IPS DF 6.9 (cell line): ENCODE data around the gene ICE2.
"Not testable (repeated sequence)": the region's sequence is repeated elsewhere in the genome, so short reads cannot be mapped to it uniquely, and the experiment has no call there.

Experiments
- DNase-seq: peaks from one replicate; pipeline ENCODE4 v3.0.0-alpha.2; 2013; ENCODE audit warnings: low read depth, low spot score
- H3K27ac ChIP-seq: one replicate; pipeline ENCODE4 v1.5.1; 2013; ENCODE audit warnings: low read length, control low read depth
- H3K27me3 ChIP-seq: 2 replicates; pipeline ENCODE4 v1.6.1; 2013; ENCODE audit warnings: mild to moderate bottlenecking, low read length; ENCODE audit not compliant: control insufficient read depth, insufficient read depth
- H3K36me3 ChIP-seq: 2 replicates; pipeline ENCODE4 v1.6.1; 2013; ENCODE audit warnings: low read length; ENCODE audit not compliant: control insufficient read depth, insufficient read depth
- H3K4me1 ChIP-seq: 2 replicates; pipeline ENCODE4 v1.6.1; 2013; ENCODE audit warnings: low read length; ENCODE audit not compliant: control insufficient read depth, insufficient read depth
- H3K4me3 ChIP-seq: 2 replicates; pipeline ENCODE4 v1.5.1; 2013; ENCODE audit warnings: mild to moderate bottlenecking, low read length
- H3K9me3 ChIP-seq: 2 replicates; pipeline ENCODE4 v1.6.1; 2013; ENCODE audit warnings: low read length, inconsistent platforms; ENCODE audit not compliant: control insufficient read depth, insufficient read depth
- WGBS: extraction: QIAGEN DNeasy Blood & Tissue Kit; methylation state at CpG from one replicate; pipeline ENCODE4 v1.1.7; 2013; ENCODE audit warnings: mixed read lengths, missing lambda C conversion rate; ENCODE audit not compliant: insufficient read length, insufficient coverage; 5-methylcytosine and 5-hydroxymethylcytosine counted together

Gene ICE2

DNA sequence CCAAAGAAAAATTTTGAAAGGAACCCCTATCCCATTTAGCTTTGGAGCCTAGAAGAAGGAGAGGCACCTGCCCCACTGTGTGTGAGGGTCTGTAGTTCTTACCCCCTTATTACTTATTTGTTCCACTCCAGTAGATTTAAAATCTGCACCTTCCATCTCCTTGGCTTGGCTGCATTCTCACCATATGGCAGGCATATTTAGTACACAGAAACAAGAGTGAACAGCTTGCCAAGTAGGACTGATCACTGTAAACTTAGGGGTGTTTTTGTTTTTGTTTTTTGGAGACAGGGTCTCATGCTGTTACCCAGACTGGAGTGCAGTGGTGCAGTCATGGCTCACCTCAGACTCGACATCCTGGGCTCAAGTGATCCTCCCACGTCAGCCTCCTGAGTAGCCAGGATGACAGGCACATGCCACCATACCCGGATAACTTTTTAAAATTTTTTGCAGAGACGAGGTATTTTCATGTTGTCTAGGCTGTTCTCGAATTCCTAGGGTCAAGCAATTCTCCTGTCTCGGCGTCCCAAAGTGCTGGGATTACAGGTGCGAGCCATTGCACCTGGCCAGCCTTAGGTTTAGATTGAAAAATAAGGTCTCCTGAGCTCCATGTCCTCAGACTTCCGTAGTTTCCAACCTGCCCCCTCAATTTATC lies 67.0 kb downstream of the ICE2 start:
- DNase-seq: no peak
- no peaks in the 10 kb centered on the region for H3K9me3 ChIP-seq
- no peaks in the 10 kb centered on the region for H3K27me3 ChIP-seq
- no peak overlapping the region for H3K27ac ChIP-seq
- H3K4me1 ChIP-seq: no peaks in the 10 kb centered on the region
- H3K36me3 ChIP-seq: no peaks in the 10 kb centered on the region
- WGBS: no CpG with 5 or more reads among the region's 9 CpGs
- no peak overlapping the region for H3K4me3 ChIP-seq

DNA sequence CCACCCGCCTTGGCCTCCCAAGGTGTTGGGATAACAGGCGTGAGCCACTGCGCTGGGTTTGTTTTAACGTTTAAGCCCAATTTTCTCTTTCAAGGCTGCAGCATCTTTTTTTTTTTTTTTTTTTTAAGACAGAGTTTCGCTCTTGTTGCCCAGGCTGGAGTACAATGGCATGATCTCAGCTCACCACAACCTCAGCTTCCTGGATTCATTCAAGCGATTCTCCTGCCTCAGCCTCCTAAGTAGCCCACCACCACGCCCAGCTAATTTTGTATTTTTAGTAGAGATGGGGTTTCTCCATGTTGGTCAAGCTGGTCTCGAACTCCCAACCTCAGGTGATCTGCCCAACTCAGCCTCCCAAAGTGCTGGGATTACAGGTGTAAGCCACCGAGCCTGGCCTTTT lies 68.6 kb downstream of the ICE2 start:
- not testable (repeated sequence) for H3K27me3 ChIP-seq, DNase-seq, H3K36me3 ChIP-seq, H3K4me3 ChIP-seq, H3K9me3 ChIP-seq, H3K4me1 ChIP-seq, H3K27ac ChIP-seq
- WGBS: no CpG with 5 or more reads among the region's 9 CpGs

DNA sequence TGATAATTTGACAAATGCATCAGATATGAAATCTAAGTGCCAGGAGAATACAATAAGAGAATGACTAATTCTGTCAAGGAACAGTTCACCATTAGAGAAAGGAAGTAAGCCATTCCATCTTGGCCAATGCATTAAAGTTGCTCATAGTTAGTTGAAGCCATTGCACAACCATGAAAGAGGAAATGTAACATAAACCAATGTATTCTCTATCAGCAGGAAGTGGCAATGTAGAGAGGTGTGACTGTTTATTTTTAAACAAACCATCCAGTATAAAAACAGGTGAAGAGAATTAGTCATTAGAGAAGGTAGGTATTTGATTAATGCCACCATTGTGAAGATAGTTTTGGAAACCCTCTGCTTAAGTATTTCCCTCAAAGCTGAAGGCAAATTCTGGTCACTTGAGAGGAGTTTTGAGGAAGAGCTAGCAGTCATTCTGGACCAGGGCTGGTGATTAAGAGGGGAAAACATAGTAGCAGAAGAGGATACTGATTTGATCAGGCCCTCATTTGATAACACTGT lies 70.4 kb downstream of the ICE2 start:
- no peak for DNase-seq
- Histone ChIP-seq H3K4me3 (no peak overlapping the region), H3K9me3 (no peaks in the 10 kb centered on the region), H3K36me3 (no peaks in the 10 kb centered on the region), H3K4me1 (no peaks in the 10 kb centered on the region), H3K27ac (no peak overlapping the region), H3K27me3 (no peaks in the 10 kb centered on the region)

DNA sequence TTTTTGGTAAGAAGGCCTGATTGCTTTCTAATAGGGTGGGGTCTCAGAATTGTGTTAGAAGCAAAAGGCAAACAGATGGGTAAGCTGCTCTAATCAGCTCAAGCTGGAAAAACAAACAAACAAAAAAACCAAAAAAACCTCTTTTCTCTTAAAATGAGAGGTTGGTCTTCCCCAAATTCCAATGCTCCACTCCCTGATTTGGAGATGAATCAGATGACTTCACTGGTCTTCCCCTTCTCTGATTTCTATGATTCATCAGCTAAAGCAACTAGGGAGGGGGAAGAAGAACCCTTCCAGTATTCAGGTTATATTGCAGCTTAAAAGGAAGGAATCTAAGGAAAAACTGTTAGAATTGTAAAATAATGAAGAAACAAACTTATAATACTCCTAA lies 71.5 kb downstream of the ICE2 start:
- Histone ChIP-seq H3K36me3 (no peaks in the 10 kb centered on the region), H3K9me3 (no peaks in the 10 kb centered on the region), H3K27me3 (no peaks in the 10 kb centered on the region), H3K27ac (no peak overlapping the region), H3K4me1 (no peaks in the 10 kb centered on the region), H3K4me3 (no peak overlapping the region)
- DNase-seq: no peak

DNA sequence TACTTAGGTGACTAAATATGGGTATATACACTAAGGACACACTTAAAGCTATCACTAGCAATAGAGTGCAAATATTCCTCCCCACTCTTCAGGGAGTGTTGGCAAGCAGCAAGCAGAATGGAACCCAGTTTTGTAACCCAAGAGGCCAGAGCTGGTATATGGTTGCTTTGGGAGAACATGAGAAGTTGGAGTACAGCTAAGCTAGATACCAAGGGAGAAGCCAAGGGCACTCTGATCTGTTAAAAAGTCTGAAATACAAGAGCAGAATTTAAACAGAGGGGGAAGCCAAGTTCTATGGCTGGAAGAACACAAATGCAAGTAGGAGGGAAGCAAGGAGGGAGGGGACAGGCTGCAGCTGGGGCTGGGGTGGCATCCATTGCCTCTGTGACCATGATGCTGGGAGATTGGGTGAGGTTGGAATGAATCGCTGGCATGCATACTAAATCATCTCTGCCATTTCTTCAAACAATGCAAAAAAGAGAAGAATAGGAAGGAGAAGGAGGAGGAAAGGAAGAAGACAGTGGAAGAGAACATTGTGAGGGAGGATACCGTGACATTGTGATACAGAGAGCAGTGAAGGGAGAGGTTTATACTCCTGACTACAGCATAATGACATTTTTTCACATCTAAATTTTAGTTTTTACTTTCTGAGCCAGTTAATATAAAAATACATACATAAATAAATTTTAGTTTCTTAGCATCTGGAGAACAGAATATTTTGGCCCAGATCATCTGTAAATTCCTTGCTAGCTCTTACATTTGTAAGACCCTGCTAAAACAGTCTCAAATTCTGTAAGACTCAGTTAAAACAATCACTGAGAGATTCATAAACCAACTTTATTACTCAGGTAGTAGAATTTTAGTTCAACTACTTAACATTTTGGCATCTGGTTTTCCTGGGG lies 72.2 kb downstream of the ICE2 start:
- no CpG with 5 or more reads among the region's 2 CpGs for WGBS
- Histone ChIP-seq H3K4me1 (no peaks in the 10 kb centered on the region), H3K4me3 (no peak overlapping the region), H3K27me3 (no peaks in the 10 kb centered on the region), H3K9me3 (no peaks in the 10 kb centered on the region), H3K27ac (no peak overlapping the region), H3K36me3 (no peaks in the 10 kb centered on the region)
- DNase-seq: no peak

DNA sequence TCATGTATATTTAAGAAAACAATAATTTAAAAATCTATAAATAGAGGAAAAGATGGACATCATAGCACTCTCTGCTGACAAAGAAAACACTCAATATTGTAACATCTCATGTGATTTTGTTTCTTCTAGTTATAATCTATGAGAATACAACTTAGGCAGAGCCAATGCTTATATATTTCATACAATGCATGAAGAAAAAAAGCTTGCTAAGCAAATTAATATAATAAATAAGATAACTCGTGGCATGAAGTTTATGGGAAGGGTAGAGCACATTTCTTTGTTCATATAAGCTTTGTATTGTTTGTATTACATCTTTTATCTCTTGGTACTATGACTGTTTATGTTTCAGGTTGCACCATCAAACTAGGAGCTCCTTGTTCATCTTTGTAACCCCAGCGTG lies 73.5 kb downstream of the ICE2 start:
- H3K27ac ChIP-seq: no peak overlapping the region
- 0 out of 2 replicates have a peak, but pooled peaks cover 1% of the 10 kb centered on the region for H3K4me1 ChIP-seq
- no peaks in the 10 kb centered on the region for H3K9me3 ChIP-seq
- no CpG with 5 or more reads among the region's 2 CpGs for WGBS
- DNase-seq: no peak
- no peaks in the 10 kb centered on the region for H3K27me3 ChIP-seq
- no peak overlapping the region for H3K4me3 ChIP-seq
- H3K36me3 ChIP-seq: no peaks in the 10 kb centered on the region

DNA sequence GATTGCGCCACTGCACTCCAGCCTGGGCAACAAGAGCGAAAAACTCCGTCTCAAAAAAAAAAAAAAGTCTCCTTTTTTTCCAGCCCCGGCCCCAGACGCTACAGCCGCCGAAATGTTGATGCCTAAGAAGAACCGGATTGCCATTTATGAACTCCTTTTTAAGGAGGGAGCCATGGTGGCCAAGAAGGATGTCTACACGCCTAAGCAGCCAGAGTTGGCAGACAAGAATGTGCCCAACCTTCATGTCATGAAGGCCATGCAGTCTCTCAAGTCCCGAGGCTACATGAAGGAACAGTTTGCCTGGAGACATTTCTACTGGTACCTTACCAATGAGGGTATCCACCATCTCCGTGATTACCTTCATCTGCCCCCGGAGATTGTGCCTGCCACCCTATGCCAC lies 74.6 kb downstream of the ICE2 start:
- H3K9me3 ChIP-seq, H3K4me1 ChIP-seq, H3K36me3 ChIP-seq, DNase-seq, H3K4me3 ChIP-seq, H3K27ac ChIP-seq, H3K27me3 ChIP-seq: not testable (repeated sequence)
- WGBS: no CpG with 5 or more reads among the region's 12 CpGs

DNA sequence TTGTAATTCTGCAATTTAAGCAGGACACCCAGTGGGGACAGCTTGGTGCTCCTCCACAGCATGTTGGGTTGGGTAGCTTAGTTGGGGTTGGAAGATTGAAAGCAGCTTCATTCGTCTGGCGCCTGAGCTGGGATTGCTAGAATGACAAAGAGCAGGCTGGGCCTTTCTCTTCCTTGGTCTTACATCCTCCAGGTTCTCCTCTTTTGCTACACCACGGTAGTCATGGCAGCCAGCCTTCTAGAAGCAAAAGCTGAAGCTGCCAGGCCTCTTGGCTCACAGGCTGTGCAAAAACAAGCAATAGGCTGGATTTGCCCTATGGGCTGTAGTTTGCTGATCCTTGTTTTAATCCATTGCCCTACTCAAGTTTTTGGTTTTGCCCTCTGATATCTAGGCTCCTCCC lies 78.0 kb downstream of the ICE2 start:
- DNase-seq: no peak
- no peak overlapping the region for H3K27ac ChIP-seq
- WGBS: no CpG with 5 or more reads among the region's 3 CpGs

DNA sequence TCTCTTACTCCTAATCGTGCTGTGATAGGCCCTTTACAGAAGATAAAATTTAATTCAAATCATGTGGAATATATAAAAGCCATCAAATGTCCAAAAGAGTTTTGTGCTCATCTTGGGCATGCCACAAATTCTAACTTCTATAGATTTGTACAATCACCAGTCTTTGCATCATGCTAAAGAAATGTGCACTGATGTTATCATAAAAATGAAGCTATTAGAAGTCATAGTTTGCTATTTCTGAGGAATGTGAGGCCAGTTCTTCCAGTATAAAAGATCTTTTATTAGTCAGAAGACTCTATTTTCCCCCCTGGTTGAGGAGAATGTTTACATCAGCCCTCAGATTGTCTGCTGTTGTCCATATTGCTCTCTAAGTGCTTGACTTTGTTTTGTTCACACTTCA lies 79.0 kb downstream of the ICE2 start:
- no CpG with 5 or more reads among the region's 1 CpG for WGBS
- H3K27ac ChIP-seq: no peak overlapping the region
- H3K4me1 ChIP-seq: peaks cover 4% of the 10 kb centered on the region; the same call in 1 of the 2 replicates
- no peaks in the 10 kb centered on the region for H3K9me3 ChIP-seq
- no peaks in the 10 kb centered on the region for H3K27me3 ChIP-seq
- no peak for DNase-seq
- H3K4me3 ChIP-seq: no peak overlapping the region
- H3K36me3 ChIP-seq: no peaks in the 10 kb centered on the region; the same call in 1 of the 2 replicates

More for the DNA sequence above, 78.0 kb downstream of the ICE2 start:
- Histone ChIP-seq H3K4me3 (no peak overlapping the region), H3K9me3 (no peaks in the 10 kb centered on the region), H3K27me3 (no peaks in the 10 kb centered on the region), H3K36me3 (no peaks in the 10 kb centered on the region), H3K4me1 (peaks cover 4% of the 10 kb centered on the region; the same call in 1 of the 2 replicates)

DNA sequence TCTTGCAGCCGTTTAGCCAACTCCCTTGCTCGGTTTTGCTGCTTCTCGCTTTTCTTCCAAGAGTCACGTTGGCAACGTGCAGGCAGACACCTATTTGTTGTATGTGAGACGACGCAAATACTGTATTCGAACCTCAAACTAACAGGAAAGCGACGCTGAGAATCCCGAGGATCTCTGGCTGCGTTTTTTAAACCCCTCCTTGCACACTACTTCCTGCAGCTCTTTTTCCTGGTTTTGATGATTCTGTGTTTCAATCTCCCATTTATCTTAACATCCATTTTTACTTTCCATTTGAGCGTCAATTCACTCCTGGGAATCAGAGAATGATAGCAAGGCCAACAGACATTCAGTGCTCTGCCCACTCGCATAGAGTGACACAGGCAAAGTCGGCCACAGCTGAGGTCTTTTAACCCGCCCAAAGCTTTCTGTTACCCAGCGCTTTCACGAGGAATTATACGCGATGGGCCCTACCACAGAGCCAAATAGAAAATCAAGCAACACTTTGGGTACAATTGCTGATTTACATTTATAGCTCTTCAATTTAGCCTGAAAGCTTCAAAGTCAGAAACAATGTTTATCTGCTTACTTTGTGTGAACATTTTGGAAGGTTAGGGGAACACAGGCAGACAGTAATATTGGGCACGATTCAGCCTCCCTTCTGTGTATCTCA lies 79.6 kb downstream of the ICE2 start:
- Histone ChIP-seq H3K9me3 (no peaks in the 10 kb centered on the region), H3K4me3 (no peak overlapping the region), H3K36me3 (no peaks in the 10 kb centered on the region; the same call in 1 of the 2 replicates), H3K27me3 (no peaks in the 10 kb centered on the region), H3K4me1 (peaks cover 4% of the 10 kb centered on the region; the same call in 1 of the 2 replicates), H3K27ac (no peak overlapping the region)
- WGBS: no CpG with 5 or more reads among the region's 21 CpGs
- no peak for DNase-seq
